GM18519 (cell line): Measurements from ENCODE around the gene KCNIP3.

Experiments
- ATAC-seq: cut with Tn5 transposase; IDR thresholded peaks from one replicate; pipeline ENCODE4 v1.9.1; 2021; ENCODE audit warnings: mild to moderate bottlenecking, moderate library complexity; ENCODE audit not compliant: unreplicated experiment, low FRiP score

The KCNIP3 gene

GRCh38 chr2:95274291-95275150 is 22.6 kb upstream of the KCNIP3 start, which contains the start of gene PROM2:
PROM2 (plus strand) TSS chr2:95274449; CDS start chr2:95274586, 137 bp downstream.
- ATAC-seq = no peak

DNA sequence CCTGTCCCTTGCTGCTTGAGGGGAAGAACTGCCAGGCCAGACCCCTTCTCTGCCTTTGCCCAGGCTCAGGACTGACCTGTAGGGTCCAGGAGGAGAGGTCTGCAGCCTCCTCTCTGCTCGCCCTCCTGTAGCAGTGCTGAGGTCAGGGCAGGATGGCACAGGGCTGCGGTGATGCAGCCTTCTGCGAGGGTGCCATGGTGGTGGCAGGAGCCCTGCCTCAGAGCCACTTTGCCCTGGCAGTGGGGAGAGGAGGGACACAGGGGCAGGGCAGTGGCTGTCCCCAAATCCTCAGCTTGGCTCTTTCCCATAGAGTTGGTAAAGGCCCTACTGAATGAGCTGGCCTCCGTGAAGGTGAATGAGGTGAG is 22.0 kb upstream of the KCNIP3 start:
- no peak for ATAC-seq

GRCh38 chr2:95275601-95276243 is 21.4 kb upstream of the KCNIP3 start:
- no peak for ATAC-seq

- ATAC-seq = no peak
These were observed 20.8 kb upstream of the KCNIP3 start for GRCh38 chr2:95276244-95276887.

DNA sequence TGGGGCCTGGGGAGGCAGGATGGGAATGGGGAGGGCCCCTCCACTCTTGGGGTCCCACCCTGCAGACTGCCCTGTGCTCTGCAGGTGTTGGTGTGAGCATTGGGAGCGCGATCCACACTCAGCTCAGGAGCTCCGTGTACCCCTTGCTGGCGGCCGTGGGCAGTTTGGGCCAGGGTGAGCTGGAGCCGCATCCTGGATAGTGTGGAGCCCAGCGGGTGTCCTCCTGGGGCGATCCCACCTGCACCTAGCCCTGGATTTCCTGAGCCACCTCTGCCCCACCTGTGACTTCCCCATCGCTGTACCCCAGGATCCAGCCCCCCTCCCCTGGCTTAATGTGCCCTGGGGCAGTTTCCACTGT is 20.3 kb upstream of the KCNIP3 start:
- no peak for ATAC-seq

- no peak for ATAC-seq
These were observed 19.8 kb upstream of the KCNIP3 start for GRCh38 chr2:95277246-95277906.

- no peak for ATAC-seq
These were observed 19.1 kb upstream of the KCNIP3 start for GRCh38 chr2:95278051-95278471.

- no peak for ATAC-seq
These were observed 18.4 kb upstream of the KCNIP3 start for GRCh38 chr2:95278637-95279225.

GRCh38 chr2:95279435-95280035 is 17.6 kb upstream of the KCNIP3 start:
- no peak for ATAC-seq

DNA sequence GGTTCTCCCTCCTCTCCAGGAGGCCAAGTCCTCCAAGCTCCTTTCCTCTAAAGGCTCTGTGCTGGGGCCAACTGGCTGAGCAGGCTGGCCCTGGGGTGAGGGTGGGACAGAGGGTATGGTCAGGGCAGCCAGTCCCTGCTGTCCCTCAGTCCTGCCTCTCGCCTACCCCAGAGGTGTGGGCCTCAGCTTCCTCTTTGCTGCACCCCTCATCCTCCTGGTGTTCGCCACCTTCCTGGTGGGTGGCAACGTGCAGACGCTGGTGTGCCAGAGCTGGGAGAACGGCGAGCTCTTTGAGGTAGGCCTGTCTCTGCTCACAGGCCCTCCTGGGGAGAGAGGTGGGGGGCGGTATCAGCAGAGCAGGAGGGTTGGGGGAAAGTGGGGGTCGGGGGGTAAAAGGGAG is 16.1 kb upstream of the KCNIP3 start:
- no peak for ATAC-seq

DNA sequence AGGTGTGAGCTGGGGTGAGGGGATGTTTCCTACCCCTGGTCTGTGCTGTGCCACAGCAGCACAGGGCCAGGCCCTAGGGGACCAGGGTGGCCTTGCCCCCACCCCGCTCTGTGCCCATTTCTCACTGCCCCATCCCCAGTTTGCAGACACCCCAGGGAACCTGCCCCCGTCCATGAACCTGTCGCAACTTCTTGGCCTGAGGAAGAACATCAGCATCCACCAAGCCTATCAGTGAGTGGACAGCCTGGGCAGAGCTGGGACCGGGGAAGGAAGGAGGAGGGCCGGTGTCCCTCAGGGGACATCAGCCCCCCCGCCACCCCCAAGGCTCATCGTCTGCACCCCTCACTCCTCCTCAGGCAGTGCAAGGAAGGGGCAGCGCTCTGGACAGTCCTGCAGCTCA is 15.4 kb upstream of the KCNIP3 start:
- ATAC-seq = no peak

DNA sequence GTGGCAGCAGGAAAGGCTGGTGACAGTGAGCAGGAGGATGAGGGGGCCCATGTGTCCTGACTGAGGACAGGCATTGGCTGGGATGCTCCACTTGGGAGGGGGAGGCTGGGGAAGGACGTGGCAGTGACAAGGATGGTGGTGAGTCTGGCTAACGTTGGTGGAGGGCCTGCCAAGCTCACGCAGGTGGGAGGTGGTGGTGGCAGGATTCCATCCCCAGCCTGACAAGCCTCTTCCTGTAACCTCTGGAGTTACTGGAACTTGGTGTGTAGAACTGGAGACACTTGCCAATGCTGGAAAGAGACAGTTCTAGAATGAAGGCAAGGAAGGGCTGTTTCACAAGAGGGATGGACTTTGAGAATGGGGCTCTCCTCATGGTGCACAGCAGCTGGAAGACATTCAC is 14.7 kb upstream of the KCNIP3 start:
- no peak for ATAC-seq

DNA sequence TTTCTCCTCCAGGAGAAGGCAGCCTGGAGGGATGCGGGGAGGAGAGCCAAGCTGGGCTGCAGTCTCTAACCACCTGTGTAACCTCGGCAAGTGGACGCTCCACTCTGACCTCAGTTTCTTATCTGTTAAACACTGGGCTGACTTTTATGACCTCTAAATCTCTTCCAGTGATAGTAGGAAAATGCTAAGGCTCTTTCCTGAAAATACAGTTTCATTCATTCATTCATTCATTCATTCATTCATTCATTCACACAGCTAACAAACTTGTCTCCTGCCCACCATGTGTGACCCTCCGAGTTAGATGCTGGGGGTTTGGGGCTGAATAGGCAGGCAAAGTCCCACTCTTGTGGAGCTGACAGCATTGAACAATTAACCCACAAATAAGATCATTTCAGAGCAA is 13.6 kb upstream of the KCNIP3 start:
- ATAC-seq = no peak

GRCh38 chr2:95284886-95285541 is 12.1 kb upstream of the KCNIP3 start:
- no peak for ATAC-seq

- no peak for ATAC-seq
These were observed 11.6 kb upstream of the KCNIP3 start for GRCh38 chr2:95285542-95285932.

DNA sequence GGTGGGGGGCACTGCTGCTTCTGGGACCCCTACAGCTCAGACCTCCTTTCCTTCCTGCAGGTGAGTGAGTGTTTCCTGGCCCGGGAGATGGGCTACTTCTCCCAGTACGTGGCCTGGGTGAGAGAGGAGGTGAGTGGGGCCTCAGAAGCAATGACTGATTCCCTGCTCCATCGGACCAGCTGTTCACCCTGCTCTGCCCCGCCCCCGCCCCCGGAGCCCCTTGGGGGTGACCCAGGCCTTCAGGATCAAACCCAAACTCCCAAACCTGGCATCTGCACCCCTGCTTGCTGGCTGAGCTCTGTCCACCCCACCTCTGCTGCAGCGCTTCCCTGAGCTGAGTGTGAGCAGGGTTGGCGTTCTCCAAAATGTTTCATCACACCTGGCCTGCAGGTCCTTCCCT is 9.8 kb upstream of the KCNIP3 start:
- no peak for ATAC-seq

DNA sequence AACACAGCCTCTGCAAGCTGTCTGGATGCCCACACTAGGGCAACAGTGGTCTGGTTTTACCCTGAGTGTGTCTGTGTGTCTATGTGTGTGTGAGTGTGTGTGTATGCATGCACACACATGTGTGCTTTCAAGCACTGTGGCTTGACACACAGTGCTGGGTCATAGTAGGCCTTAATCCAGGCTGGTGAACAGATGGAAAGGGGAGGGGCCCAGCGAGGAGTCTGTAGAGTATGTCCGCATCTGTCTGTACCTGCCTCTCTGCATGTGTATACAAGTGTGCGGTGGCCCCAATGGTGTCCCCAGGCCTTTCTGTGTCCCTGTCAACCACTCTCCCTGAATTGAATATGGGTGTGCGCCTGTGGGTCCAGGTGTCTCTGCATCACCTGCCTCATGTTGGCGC is 9.3 kb upstream of the KCNIP3 start:
- no peak for ATAC-seq

DNA sequence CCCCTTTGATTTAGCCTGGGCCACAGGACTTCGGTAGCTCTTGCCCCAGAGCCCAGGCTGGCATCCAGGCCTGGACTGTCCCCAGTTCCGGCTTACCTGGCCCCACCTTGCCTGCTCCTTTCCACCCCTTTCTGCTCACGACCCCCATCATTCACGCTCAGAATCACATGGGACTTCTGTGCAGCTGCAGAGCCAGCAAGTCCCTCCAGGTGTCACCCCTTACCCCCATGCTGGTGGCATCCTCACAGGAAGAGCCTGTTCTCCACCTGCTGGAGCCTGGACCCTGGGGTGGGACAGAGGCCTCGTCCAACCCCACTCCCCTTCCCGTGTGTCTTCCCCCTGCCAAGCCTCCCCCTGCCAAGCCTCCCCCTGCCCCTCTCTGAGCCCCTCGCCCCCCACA is 7.9 kb upstream of the KCNIP3 start:
- no peak for ATAC-seq

DNA sequence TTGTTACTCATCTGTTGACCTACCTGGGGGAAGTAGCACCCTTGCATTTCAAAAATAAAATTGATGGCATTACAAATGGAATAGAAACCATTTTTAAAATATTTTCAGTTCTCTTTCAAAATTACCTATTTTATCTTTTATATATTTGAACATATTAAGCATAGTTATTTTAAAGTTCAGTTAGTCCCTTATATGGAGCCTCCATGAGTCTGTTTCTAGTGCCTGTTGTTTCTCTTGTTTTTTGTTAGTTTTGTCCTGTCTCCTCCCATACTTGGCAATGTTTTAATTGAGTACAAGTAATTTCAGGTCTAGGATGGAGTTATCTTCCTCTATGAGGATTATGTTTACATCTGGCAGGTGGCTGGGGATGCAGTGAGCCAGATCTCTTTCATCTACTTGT is 5.9 kb upstream of the KCNIP3 start:
- ATAC-seq = no peak
